Stimulated activated CD4-positive, alpha-beta T cell treated with anti-CD3 and anti-CD28 coated beads, Interleukin-4, amount 100 ng/mL, for 4 hours (primary cell): Measurements from ENCODE around the gene TTLL10.

ENCODE experiments used
- DNase-seq, 2 experiments: peaks; one replicate each; pipeline ENCODE4 v3.0.0-alpha.2; 2020

Gene TTLL10

DNA sequence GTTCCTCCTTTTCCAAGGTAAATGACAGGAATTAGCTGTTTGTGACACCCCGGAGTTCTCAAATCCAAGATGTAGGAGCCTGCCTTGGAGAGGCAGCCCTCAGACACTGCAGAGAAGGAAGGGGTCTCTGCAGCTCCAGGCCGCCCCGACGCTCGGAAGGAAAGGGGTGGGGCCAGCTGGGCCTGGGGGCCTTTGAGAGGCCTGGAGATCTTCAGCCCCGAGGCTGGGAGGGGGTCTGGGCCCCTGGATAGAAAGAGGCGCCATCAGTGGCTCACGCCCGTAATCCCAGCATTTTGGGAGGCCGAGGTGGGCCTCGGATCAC is 33.9 kb downstream of the TTLL10 start:
- no peak for DNase-seq

DNA sequence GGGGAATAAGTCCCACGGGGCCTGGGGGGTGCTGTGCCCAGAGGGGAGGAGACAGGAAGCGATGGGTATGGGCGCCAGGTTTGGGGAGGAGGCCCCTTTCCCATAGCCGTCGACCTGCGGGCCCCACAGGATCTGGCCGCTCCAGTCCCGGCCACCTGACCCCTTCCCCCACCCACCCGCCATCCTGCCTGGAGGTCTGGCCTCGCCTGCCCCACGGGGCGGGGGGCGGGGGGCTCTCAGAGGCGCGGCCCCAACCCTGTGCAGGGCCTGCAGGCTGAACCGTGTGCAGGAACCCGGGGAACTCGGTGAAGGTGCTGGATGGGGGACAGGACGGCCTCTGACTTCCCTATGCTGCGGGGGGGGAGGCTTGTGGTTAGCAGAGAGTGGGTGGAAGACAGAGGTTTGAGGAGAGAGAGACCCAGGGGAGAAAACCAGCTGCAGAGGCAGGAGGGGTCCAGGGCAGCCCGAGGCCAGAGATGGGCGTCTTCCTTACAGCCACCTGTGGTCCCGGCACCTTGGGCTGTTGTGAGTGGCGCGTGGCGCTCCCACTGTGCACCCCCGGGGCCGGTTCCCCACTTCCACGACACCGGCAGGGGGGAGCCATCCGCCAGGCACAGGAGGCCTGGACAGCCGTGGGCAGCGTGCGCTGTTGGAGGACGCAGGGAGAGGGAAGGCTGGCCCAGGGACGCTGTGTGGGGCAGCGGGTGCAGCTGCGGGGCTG is 35.2 kb downstream of the TTLL10 start:
- DNase-seq, result peak; percentile 58 to 59

DNA sequence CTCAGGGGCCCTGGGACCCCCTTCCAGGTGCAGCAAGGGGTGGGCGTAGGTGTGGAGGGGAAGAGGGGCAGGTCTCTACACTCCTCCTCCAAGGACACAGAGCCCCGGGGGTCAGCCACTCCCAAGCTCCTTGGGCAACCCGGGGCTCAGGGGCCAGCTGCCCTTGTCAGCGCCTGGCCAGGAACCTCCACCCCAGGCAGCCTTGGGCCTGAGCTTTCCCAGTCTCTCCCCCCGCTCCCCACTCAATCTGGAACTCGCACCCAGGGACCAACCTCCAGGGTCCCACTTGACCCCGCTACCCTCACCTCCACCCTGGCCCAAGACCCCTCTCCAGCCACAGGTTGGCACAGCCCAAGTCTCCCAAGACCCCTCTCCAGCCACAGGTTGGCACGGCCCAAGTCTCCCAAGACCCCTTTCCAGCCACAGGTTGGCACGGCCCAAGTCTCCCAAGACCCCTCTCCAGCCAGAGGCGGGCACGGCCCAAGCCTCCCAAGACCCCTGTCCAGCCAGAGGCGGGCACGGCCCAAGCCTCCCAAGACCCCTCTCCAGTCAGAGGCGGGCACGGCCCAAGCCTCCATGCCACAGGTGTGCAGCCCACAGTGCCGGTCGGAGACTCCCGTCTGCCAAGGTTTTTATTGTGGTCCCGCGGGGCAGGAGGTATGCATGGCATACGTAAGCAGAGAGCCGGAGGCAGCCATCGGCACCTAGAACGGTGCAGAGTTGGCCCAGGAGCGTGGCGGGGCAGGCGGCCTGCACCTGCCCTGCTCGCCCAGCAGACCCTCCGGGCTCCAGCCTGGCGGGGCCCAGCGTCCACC is 37.3 kb downstream of the TTLL10 start:
- DNase-seq, result no peak

DNA sequence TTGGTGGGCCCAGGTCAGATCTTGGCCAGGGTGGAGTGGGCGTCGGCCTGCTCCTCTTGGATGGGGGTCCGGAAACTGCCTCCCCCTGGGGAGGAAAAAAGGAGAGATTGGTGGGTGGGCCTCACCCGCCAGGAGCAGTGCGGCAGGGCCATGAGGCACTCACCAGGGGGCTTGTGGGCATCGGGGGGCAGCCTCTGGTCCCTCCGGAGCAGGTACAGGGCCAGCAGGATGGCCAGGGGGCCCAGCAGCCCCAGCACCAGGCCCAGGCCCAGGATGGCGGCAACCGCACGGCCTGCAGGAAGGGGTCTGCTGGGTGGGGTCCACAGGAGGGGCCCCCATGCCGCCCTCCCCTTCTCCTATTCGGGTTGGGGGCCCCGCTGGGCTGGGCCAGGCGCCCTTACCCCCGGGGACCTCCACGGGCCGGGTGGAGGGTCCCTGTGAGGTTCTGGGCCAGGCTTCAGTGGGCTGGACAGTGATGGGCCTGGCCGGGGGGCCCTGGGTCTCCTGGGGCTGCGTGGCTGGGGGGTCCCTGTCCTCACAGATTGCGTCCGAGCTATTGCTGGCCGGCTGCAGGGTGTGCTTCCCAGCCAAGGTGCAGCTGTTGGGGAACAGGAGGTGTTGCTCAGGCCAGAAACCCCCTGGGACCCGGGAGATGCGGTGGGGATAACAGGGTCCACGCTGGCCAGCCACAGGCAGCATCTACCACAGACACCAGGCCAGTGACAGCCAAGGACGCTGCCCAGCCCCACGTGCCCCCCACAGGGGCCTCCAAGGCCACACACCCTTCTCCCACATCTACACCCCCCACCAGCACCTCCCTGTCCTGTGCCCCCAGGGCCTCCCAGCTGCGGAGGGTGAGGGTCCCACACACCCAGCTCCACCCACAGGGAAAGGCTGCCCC is 38.1 kb downstream of the TTLL10 start:
- peak in 1 of 2 experiments; percentile 10 for DNase-seq

DNA sequence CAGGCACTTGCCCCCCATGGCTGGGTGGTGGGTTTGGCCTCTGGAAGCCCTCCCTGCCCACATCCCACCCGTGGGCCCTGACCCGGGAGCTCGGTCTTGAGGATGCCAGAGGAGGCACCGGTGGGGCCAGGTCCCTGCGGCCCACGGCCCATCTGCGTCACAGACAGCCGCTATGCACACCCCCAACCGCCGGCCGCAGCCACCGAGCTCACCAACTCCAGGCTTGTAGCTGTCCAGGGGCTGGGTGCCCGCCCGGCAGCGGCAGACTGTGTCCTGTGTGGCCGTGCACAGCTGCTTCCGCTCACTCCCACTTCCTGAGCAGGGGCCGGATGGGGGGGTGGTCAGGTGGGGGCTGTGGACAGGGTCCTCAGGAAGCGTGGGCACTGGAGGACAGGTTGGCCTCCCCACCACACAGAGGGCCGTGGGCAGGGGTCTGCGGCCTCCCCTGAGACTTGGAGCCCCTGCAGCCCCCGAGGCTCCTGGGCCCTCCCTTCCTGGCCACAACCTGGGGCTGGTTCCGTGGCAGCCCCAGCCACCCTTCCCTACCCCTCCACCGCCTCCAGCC is 39.2 kb downstream of the TTLL10 start:
- peak in 1 of 2 experiments; percentile 42 for DNase-seq

DNA sequence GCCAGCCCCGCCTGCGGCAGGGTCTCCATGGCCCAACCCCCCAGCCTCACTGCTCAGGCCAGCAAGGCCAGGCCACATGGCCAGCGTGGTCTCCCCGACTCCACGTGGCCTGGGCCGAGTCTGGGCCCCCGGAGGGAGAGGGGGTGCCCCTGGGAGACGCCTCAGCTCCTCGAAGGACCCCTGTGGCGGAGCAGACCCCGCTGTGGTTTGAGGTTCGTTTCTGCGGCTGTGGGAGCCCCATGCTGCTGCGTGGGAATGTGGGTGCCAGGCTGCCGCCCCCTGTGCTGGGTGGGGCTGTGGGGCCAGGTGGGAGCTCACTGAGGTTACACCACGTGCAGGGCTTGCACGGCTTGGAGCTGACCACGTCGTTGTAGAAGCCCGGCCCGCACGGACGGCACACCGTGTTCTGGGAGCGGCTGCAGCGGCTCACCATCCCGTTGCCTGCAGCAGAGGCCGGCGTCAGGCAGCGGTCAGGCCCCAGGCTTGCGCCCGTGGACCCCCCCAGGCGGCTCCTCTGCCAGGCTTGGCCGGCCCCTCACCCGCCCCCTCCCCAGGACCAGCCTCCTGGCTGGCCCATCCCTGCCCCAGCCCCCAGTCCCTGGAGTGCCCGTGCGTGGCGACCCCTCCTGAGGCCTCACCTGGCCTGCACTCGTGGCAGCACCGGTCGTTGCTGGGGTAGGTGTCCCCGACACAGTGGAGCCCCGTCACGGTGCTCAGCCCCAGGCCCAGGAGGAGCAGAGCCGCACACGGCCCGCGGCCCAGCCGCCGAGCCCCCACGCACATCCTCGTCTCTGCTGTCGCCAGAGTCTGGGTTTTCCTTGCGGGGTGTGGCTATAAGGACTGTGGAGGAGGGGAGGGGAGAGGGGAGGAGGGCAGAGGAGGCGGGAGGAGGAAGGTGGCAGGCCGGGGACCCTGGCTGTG is 39.9 kb downstream of the TTLL10 start, which contains the start of gene TNFRSF4:
Gene TNFRSF4, minus strand, starts transcription at position 809 of the 921 bp plus-strand sequence. Its CDS starts 26 bp downstream, at position 783.
- DNase-seq, result peak; percentile 62 to 74

DNA sequence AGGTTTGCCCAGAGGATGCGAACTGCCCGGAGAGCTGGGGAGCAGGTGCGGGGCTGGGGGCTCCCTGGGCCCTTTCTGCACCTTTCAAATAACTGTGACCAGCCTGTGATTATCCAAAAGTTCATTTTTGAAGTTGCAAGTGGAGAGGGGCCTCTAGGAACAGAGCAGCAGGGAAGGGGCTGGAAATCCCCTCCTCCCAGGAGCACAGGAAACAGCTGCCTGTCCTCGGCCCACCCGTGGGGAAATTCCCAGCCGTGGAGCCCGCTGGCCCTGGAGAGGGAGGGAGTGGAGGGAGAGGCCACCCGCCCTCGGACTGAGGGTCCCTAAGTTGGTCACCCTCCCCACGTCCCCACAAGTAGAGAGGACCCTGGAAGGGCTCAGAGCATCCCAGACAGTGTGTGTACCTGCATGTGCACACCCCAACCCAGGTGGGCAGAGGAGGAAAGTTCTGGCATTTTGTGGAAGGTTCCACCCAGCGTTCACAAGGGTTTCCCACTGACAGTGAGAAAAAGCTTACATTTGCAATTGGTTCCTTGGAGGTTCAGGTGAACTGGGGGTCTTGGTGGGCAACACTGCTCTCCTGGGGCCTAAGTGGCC is 41.5 kb downstream of the TTLL10 start:
- peak; percentile 23 to 32 for DNase-seq

DNA sequence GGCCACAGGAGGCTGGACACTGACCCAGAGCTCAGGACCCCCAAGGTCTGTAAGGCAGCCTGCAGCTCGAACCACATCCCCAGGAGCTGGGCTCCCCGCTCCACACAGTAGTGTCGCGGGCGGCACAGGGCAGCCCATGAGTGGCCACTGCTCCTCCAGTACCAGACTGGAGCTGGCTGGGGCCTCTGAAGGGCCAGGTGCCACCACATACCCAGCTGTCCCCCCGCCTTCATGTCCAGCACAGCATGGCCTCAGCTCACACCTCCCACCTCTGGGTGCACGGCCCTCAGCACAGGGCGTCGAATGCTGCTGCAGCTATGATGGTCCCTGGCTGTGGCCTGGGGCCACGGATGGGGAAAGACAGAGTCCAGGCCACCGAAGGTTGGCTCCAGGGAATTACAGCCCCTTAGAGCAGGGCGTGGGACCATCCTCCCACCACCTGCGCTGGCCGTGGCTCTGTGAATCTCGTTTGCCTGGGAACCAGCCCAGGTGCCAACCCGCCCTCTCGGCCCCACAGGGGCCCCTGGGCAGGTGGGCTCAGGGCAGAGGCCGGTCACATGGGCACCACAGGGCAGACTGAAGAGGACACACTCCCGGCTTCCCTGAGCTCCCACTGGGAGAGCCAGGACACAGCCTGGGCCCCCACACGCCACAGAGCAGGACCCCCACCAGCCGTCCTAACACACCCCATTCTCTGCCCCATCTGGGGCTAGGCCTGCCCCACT is 42.4 kb downstream of the TTLL10 start:
- DNase-seq, result peak in 1 of 2 experiments; percentile 5

DNA sequence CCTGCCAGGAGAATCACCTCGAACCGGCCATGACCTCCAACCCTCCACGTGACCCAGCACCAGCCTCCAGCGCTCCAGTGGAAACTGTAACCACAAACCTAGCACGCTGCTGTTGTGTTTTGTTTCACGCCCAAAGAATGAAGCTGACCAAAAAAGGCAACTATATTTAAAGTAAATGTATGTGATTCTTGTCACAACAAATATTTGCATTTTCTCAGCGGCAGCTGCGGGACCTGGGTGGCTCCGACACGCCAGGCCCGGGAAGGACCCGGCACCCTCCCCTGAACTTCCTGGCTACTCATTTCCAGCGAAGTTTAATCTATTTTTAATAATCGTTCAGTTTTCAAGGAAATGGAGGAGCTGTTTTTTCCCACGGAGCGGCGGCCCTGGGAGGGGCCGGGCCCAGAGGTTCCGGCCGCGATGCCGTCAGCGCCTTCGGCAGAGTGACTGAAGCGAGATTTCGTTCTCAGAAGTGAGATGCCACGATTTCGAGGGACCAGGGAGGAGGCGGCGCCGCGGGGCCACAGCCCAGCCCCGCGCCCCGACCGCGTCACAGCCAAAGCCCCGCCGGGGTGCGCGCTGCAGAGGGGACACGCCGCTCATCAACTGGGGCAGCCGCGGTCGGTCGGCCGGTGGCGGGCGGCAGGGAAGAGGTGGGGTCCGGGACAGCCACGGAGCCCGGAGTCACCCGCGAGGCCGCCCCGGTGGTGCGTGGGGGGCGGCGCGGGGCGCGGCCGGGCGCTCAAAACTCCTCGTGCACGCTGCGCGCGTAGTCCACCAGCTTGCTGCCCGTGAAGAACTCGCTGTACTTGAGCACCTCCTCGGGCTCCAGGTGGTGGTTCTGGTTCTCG is 43.3 kb downstream of the TTLL10 start:
- peak; percentile 29 to 42 for DNase-seq

DNA sequence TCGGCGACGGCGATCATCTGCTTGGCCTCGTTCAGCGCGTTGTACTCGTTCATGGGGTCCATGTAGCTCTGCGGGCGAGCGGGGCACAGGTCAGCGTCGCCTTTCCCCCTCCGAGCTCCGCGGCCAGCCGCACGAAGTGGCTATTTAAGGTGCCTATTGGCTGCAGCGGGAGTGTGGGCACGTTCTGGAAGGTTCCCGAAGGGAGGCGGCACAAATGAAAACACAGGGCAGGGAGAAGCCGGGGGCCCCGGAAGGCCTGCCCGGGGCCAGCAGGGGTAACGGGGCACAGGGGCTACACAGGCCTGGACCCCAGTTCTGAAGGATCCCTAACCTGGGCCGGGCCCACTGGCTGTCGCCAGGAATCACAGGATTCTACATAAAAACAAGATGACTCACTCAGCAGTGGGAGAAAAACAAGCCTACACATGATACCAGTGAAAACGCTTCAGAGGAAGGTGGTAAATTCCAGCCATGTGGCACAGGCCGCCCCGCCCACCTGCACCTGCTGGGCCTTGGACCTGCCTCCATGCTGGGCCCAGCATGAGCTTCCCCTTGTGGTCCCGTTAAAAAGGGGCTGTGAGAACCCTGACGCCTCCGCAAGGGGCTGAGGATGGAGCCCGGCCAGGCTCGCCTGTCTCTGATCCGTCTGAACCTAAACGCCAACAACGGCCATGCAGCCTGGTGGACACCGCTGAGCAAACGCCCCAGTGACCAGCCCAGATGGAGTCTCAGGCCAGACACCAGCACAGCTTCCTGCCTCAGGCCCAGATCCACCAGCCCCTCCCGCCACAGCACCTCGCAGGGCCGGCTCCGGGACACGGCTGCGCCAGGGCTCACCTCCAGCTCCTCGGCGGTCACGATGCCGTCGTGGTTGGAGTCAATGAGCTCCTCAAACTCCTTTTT is 44.2 kb downstream of the TTLL10 start:
- DNase-seq, result peak; percentile 57 to 62

DNA sequence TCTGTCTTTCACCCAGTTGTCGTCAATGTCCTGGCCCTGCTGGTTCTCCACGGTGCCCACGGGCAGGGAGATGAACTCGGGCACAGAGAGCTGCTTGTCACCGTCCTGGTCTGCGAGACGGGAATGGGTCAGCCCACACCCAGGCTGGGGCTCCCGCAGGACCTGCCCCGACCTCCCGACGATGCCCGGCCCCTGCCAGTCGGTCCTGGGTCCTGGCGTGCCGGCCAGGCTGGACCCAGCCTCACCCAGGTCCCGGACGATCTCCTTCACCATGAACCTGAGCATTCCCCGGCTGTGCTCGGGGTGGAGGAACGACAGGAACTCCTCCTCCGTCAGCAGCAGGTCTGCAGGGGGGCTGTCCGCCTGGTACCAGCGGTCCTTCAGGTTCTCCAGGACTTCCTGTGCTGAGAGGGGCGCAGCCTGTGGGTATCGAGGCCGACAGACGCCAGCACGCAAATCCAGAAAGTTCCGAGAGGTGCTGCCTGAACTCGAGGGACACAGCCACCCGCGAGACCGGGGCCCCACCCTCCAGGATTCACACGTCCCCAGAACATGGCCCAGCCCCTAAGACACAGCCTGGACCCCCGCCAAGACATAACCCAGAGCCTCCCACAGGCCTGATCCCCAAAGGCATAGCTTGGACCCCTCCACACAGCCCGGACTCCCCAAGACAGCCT is 45.0 kb downstream of the TTLL10 start:
- DNase-seq, result no peak

DNA sequence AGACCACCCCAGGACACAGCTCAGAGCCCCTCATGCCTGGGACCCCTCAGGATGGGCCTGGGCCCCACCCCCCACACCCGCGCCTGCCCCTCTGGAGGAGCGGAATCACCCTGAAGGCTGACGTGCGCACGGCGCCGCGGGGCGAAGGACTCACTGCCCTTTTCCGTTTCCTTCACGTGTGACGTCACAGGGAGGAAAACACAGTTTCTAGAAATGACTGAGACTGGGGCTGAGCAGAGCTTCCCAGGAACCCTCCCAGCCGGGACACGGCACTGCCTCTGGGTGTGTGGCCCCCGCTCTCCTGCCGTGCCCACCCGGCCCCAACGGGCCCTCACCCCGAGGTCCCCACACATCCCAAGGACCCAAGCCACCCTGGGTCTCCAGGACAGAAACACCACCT is 45.7 kb downstream of the TTLL10 start:
- peak in 1 of 2 experiments; percentile 58 for DNase-seq

DNA sequence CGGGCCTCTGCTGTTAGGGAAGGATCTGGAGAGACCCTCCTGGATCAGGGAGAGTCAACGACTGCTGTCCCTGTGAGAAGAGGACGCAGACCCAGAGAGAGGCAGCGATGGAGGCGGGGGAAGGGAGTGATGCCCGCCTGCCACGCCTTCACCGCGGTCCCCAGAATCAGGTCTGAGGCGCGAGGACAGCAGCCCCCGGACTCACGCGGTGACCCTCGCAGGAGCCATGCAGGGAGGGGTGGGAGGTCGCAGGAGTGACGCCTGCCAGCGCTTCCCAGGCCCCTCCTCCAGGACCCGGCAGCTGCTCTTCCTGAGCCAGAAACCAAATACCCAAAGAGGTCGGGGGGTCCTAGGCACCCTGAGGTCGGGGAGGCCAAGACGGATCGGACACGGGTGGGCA is 46.5 kb downstream of the TTLL10 start:
- no peak for DNase-seq

DNA sequence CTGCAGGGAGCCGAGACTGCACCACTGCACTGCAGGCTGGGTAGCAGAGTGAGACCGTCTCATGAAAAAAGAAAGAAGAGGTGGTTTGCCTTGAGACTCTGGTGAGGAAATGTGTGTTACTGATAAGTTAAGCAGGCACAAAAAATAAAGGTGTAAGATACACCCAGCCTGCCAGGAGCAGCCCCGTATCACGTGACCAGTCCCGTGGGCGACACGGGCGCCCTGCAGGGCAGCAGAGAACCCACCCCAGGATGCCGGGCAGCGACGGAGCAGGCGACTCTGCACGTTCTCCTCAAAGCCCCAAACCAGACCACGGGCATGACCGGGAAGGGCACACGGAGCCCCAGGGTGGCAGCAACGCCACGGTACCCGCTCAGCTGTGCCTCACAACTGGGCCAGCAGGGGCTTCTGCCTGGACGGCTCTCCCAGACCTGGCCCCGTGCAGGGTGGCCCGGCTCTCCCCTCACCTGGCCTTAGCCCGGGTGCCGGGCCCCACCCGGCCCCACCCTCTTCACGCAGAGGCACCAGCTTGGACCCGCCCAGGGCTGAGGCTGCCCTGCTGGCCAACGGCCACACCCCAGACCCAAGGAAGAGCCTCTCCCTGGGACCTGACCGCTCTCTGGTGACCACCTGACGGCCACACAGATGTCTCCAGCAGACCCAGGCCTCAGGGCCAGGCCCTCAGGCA is 48.4 kb downstream of the TTLL10 start:
- no peak for DNase-seq

DNA sequence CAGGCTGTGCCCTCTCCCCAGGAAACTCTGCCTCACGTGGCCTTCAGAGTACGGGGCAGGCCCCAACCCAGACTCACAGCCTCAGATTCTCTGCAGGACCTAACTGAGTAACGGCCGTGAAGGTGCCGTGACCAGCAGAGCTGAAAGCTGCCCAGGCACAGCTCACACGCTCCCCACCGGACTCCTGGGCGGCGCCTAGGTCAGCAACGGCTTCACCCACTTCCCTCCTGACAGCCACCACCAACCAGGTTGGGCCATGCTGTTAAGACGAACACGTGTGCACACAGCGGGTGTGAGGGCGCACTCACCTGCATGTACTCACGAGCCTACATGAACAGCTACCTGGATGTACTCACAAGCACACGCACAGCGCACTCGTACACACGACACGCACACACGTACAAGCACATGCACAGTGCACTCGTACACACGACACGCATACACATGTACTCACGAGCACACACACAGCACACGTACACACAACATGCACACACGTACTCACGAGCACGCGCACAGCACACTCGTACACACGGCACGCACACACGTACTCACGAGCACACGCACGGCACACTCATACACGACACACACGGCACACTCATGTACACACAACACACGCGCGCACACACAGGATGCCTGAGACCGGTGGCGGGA is 49.0 kb downstream of the TTLL10 start:
- no peak for DNase-seq

DNA sequence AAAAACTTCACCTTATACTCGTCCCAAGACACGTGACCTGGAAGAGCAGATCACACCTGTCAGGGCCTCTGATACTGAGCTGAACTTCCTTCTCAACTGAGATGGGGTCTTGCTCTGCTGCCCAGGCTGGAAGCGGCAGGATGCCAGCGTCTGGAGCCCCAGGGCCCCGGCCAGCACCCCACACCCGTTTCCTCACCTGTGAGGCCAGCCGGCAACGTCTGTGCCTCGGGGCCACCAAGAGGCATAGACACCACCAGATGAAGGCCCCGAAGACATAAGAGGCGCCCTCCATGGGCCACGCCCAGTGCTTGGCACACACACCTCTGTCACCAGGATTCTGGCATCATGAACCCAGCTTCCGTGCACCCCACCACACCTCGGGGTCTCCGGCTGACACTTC is 49.6 kb downstream of the TTLL10 start:
- no peak for DNase-seq

DNA sequence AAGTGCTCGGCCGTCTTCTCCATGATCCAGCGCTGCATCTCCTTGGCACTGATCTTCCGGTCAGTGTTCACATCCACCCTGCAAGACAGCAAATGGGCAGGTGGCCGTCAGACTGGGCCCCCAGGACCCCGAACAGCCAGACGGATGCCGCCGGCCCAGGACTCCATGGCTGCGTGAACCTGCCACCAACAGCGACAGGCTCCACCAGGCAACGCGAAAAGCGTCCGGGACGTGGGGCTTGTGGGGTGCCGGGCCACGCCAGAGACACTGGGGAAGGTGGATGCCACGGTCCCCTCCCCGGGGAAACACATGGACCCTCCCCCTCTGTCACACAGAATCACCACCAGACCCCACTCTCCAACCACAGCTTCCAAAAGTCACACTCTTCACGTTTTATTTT is 50.2 kb downstream of the TTLL10 start:
- no peak for DNase-seq
